ENCODE data around the gene PORCN. TPM values are rescaled to one million over a fixed set of nuclear protein-coding genes. Genes with fewer than 3 reads are reported as not detected.
"Not testable (repeated sequence)": the region's sequence is repeated elsewhere in the genome, so short reads cannot be mapped to it uniquely, and the experiment has no call there.

The PORCN gene
- total RNA-seq, 4 donors from 2014 or later, result 8.4 to 16.9 (median 14.1) TPM

GRCh38 chrX:48514868-48515460, 6.2 kb downstream of the PORCN start:
- TF ChIP-seq, protein P1, sequence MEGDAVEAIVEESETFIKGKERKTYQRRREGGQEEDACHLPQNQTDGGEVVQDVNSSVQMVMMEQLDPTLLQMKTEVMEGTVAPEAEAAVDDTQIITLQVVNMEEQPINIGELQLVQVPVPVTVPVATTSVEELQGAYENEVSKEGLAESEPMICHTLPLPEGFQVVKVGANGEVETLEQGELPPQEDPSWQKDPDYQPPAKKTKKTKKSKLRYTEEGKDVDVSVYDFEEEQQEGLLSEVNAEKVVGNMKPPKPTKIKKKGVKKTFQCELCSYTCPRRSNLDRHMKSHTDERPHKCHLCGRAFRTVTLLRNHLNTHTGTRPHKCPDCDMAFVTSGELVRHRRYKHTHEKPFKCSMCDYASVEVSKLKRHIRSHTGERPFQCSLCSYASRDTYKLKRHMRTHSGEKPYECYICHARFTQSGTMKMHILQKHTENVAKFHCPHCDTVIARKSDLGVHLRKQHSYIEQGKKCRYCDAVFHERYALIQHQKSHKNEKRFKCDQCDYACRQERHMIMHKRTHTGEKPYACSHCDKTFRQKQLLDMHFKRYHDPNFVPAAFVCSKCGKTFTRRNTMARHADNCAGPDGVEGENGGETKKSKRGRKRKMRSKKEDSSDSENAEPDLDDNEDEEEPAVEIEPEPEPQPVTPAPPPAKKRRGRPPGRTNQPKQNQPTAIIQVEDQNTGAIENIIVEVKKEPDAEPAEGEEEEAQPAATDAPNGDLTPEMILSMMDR (IDR thresholded peaks at IDR 0.05), result no peak
- no peak for DNase-seq (ENCODE audit: low spot score)
- ATAC-seq (ENCODE audit: low FRiP score), result no peak

DNA sequence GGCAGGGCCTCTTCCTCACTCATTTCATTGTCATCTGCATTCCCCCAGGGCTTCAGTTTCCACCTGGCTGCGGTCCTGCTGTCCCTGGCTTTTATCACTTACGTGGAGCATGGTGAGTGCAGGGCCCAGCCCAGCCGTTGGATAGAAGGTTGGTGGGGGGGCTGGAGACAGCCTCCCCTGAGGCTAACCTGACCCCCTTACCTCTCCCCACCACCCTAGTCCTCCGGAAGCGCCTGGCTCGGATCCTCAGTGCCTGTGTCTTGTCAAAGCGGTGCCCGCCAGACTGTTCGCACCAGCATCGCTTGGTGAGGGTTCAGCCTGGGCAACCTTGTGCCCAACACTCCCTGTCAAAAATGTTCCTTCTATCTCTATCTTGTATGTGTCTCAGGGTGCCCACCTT, 7.0 kb downstream of the PORCN start:
- DNase-seq (ENCODE audit: low spot score) (no peak), ATAC-seq (ENCODE audit: low FRiP score) (no peak)
- TF ChIP-seq, protein P1 (IDR thresholded peaks at IDR 0.05), result no peak

- no peak for ATAC-seq (ENCODE audit: low FRiP score)
- TF ChIP-seq, protein P1 (IDR thresholded peaks at IDR 0.05), result no peak
- DNase-seq (ENCODE audit: low spot score), result no peak
Observed at GRCh38 chrX:48516285-48516684, 7.5 kb downstream of the PORCN start.

GRCh38 chrX:48516987-48517386, 8.2 kb downstream of the PORCN start:
- DNase-seq (ENCODE audit: low spot score), result no peak
- TF ChIP-seq, protein P1 (IDR thresholded peaks at IDR 0.05), result no peak
- ATAC-seq (ENCODE audit: low FRiP score), result no peak

DNA sequence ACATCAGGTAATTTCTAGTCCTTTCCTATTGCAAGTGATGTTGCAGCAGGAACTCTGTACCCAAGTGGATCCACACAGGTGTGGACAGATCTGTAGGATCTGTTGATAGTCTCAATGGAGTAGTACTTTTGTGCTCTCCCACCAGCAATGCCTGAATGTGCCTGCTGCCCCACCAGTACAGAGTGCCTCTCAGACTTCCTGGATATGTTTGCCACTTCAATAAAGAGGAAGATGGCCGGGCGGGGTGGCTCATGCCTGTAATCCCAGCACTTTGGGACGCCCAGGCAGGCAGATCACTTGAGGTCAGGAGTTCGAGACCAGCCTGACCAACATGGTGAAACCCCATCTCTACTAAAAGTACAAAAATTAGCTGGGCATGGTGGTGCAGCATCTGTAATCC, 10.7 kb downstream of the PORCN start:
- DNase-seq (ENCODE audit: low spot score); ATAC-seq (ENCODE audit: low FRiP score): not testable (repeated sequence)

- no peak for DNase-seq (ENCODE audit: low spot score)
- TF ChIP-seq, protein P1 (IDR thresholded peaks at IDR 0.05), result no peak
- no peak for ATAC-seq (ENCODE audit: low FRiP score)
Observed at GRCh38 chrX:48520455-48520854, 11.7 kb downstream of the PORCN start.

- TF ChIP-seq, protein P1 (IDR thresholded peaks at IDR 0.05), result no peak
- ATAC-seq (ENCODE audit: low FRiP score) (no peak), DNase-seq (ENCODE audit: low spot score) (no peak)
Observed at GRCh38 chrX:48520976-48521352, 12.2 kb downstream of the PORCN start.
